ENCODE measurements around the gene KLF4. TPM values are rescaled to one million over a fixed set of nuclear protein-coding genes. Genes with fewer than 3 reads are reported as not detected.

KLF4 gene
- total RNA-seq, 4 donors from 2014 or later, result 43.6 to 72.0 (median 52.3) TPM

- TF ChIP-seq POLR2AphosphoS5 (IDR thresholded peaks at IDR 0.05) (no peak), POLR2A (IDR thresholded peaks at IDR 0.05) (no peak), EP300 (IDR thresholded peaks at IDR 0.05) (no peak), CTCF (IDR thresholded peaks at IDR 0.05) (no peak)
- no peak overlapping the region for H3K27ac ChIP-seq
- ATAC-seq, result no peak
- no peaks in the 10 kb centered on the region for H3K27me3 ChIP-seq
- H3K9me3 ChIP-seq, result no peaks in the 10 kb centered on the region
- H3K36me3 ChIP-seq, result no peaks in the 10 kb centered on the region
- H3K4me3 ChIP-seq, result no peak overlapping the region
- WGBS, 2 donors (ENCODE audit: low coverage in 1 of 2), result 74 to 80% methylated on average over 1 to 2 of the region's 2 CpGs
- peaks cover 0 to 16% (median 11%) of the 10 kb centered on the region in 3 donors for H3K4me1 ChIP-seq
These were observed 22.7 kb downstream of the KLF4 start for GRCh38 chr9:107466826-107467225.

GRCh38 chr9:107465467-107466451, 23.8 kb downstream of the KLF4 start:
- Histone ChIP-seq H3K36me3 (no peaks in the 10 kb centered on the region), H3K4me1 (peaks cover 0 to 16% (median 11%) of the 10 kb centered on the region in 3 donors), H3K27me3 (peaks cover 4% of the 10 kb centered on the region), H3K27ac (peak overlapping the region in 2 of 4 donors; percentile 2 to 74), H3K9me3 (peaks cover 0 to 6% (median 0%) of the 10 kb centered on the region in 3 donors), H3K4me3 (peak overlapping the region; percentile 60 to 67)
- 10 to 20% methylated on average over 1 to 22 of the region's 75 CpGs for WGBS, 2 donors (ENCODE audit: low coverage in 1 of 2)
- TF ChIP-seq CTCF (IDR thresholded peaks at IDR 0.05) (peak; percentile 85 to 98 (median 88)), POLR2AphosphoS5 (IDR thresholded peaks at IDR 0.05) (no peak)
- peak; percentile 97 for ATAC-seq

- Histone ChIP-seq H3K4me3 (no peak overlapping the region), H3K4me1 (peaks cover 0 to 16% (median 11%) of the 10 kb centered on the region in 3 donors), H3K27ac (no peak overlapping the region), H3K27me3 (peaks cover 11% of the 10 kb centered on the region), H3K36me3 (no peaks in the 10 kb centered on the region), H3K9me3 (peaks cover 0 to 15% (median 0%) of the 10 kb centered on the region in 3 donors)
- ATAC-seq, result no peak
- TF ChIP-seq CTCF (IDR thresholded peaks at IDR 0.05) (no peak), EP300 (IDR thresholded peaks at IDR 0.05) (no peak), POLR2A (IDR thresholded peaks at IDR 0.05) (no peak), POLR2AphosphoS5 (IDR thresholded peaks at IDR 0.05) (no peak)
These were observed 25.1 kb downstream of the KLF4 start for GRCh38 chr9:107464516-107464915.

- Histone ChIP-seq H3K27ac (no peak overlapping the region), H3K36me3 (no peaks in the 10 kb centered on the region), H3K4me1 (peaks cover 0 to 16% (median 11%) of the 10 kb centered on the region in 3 donors), H3K27me3 (peaks cover 11% of the 10 kb centered on the region), H3K9me3 (peaks cover 0 to 15% (median 0%) of the 10 kb centered on the region in 3 donors), H3K4me3 (no peak overlapping the region)
- no peak for ATAC-seq
- TF ChIP-seq EP300 (IDR thresholded peaks at IDR 0.05) (no peak), CTCF (IDR thresholded peaks at IDR 0.05) (no peak), POLR2A (IDR thresholded peaks at IDR 0.05) (no peak), POLR2AphosphoS5 (IDR thresholded peaks at IDR 0.05) (no peak)
- 63 to 74% methylated on average over 4 of the region's 4 CpGs for WGBS, 2 donors (ENCODE audit: low coverage in 1 of 2)
These were observed 26.9 kb downstream of the KLF4 start for GRCh38 chr9:107462691-107463090.

Measured in gastroesophageal sphincter (tissue), 4 donors.